GM12865 (cell line): ENCODE data around the gene GPN3.
"Not testable (repeated sequence)": the region's sequence is repeated elsewhere in the genome, so short reads cannot be mapped to it uniquely, and the experiment has no call there.

Experiments used
- DNase-seq: peaks from one replicate; pipeline ENCODE4 v3.0.0; 2010; ENCODE audit warnings: low read depth
- H3K4me3 ChIP-seq: 2 replicates; pipeline ENCODE4 v1.5.1; 2011; ENCODE audit warnings: mild to moderate bottlenecking, low read depth, low read length, control low read depth
- CTCF ChIP-seq: IDR thresholded peaks from 2 replicates; pipeline ENCODE4 v1.5.1; 2011; ENCODE audit warnings: low read length, control low read depth, low read depth, inconsistent platforms; ENCODE audit not compliant: insufficient read depth; ENCODE audit errors: missing control alignments

GPN3 gene

GRCh38 chr12:110405126-110405662, 62.9 kb downstream of the GPN3 start:
- H3K4me3 ChIP-seq, result not testable (repeated sequence)

GRCh38 chr12:110403976-110404682, 63.9 kb downstream of the GPN3 start:
- DNase-seq, result peak; percentile 89
- no peak for TF ChIP-seq CTCF
- H3K4me3 ChIP-seq, result peak overlapping the region; percentile 69

More at GRCh38 chr12:110405126-110405662, 62.9 kb downstream of the GPN3 start:
- DNase-seq, result not testable (repeated sequence)

- H3K4me3 ChIP-seq, result peak within 1 kb of the TSS; percentile 69
- no peak for TF ChIP-seq CTCF
- DNase-seq, result peak; percentile 95
These were observed 64.7 kb downstream of the GPN3 start, which contains the start of gene ANAPC7 for GRCh38 chr12:110403146-110403975. Gene ANAPC7 (minus strand): TSS chr12:110403708. CDS start chr12:110403627, 81 bp downstream.
